Urinary bladder (tissue), 2 donors: ENCODE results near the gene PTPDC1. TPM values are rescaled to one million over a fixed set of nuclear protein-coding genes. Genes with fewer than 3 reads are reported as not detected.

Experiments
- polyA plus RNA-seq: library from polyadenylated mRNA; stranded (reverse); fragments of 200-250 nt; gene quantifications from one replicate; pipeline ENCODE4 v1.2.3, GENCODE V29; 2013
- total RNA-seq: library from RNA; depleted of rRNA; stranded (reverse); fragments of >200 nt; gene quantifications from one replicate; pipeline ENCODE4 v1.2.3, GENCODE V29; 2014
- donor health status: healthy.

Gene PTPDC1
- total and polyA plus RNA-seq, 2 donors, result 3.5 to 25.1 TPM

Other genes starting within 250 kb of the PTPDC1 start
- not detected for gene BARX1, start 129.1 kb upstream of the PTPDC1 start, total RNA-seq
- gene BARX1, start 129.1 kb upstream of the PTPDC1 start, polyA plus RNA-seq, result not detected
- 8.7 TPM for gene ZNF169, start 174.8 kb downstream of the PTPDC1 start, total RNA-seq
- 3.6 TPM for gene ZNF169, start 174.8 kb downstream of the PTPDC1 start, polyA plus RNA-seq
- gene NUTM2F, start 244.2 kb downstream of the PTPDC1 start, total RNA-seq, result not detected
- gene NUTM2F, start 244.2 kb downstream of the PTPDC1 start, polyA plus RNA-seq, result not detected